Transverse colon (tissue), 4 donors: Measurements from ENCODE around the gene GPR65. TPM values are rescaled to one million over a fixed set of nuclear protein-coding genes. Genes with fewer than 3 reads are reported as not detected.

Experiments
- DNase-seq: peaks from one replicate; pipeline ENCODE4 v3.0.0-alpha.2; 2019
- H3K27ac ChIP-seq, 4 donors: fragments of 200-600 bp; sonication (generic); 2 replicates each; pipeline ENCODE4 v1.5.1; 2016 to 2018; ENCODE audit warnings: inconsistent platforms in 4 of 4
- H3K27me3 ChIP-seq: fragments of 200-600 bp; sonication (generic); 2 replicates; pipeline ENCODE4 v1.5.1; 2017; ENCODE audit warnings: inconsistent platforms
- H3K36me3 ChIP-seq, 4 donors: fragments of 200-600 bp; sonication (generic); 2 replicates each; pipeline ENCODE4 v1.5.1; 2017 to 2019; ENCODE audit warnings: inconsistent platforms in 4 of 4
- H3K4me1 ChIP-seq, 4 donors: fragments of 200-600 bp; sonication (generic); 2 replicates each; pipeline ENCODE4 v1.5.1; 2017 to 2020; ENCODE audit warnings: inconsistent platforms in 4 of 4
- H3K4me3 ChIP-seq, 4 donors: fragments of 200-600 bp; sonication (generic); 1 replicate in 1 of 4; 2 replicates in 3 of 4; pipeline versions ENCODE4 v1.5.1 to v1.6.1; 2017 to 2019; ENCODE audit warnings: inconsistent platforms in 4 of 4
- H3K9me3 ChIP-seq, 2 donors: fragments of 200-600 bp; sonication (generic); 2 replicates each; pipeline ENCODE4 v1.5.1; 2017 to 2019; ENCODE audit warnings: inconsistent platforms in 2 of 2
- EP300 ChIP-seq: sonication (generic); formaldehyde crosslinking; IDR thresholded peaks from one replicate; pipeline ENCODE4 v1.6.1; 2017; ENCODE audit warnings: antibody characterized with exemption, low read depth
- POLR2A ChIP-seq: fragments of 450-650 bp; IDR thresholded peaks from one replicate; pipeline ENCODE4 v1.6.1; 2016; ENCODE audit warnings: antibody characterized with exemption, mild to moderate bottlenecking, moderate library complexity
- POLR2AphosphoS5 ChIP-seq, 3 donors: sonication (generic); formaldehyde crosslinking; IDR thresholded peaks; one replicate each; pipeline ENCODE4 v1.6.1; 2016; ENCODE audit warnings: antibody characterized with exemption in 3 of 3
- WGBS, 2 donors: methylation state at CpG; one replicate each; pipeline ENCODE4 v1.1.5; 2018; ENCODE audit warnings: low coverage in 1 of 2; 5-methylcytosine and 5-hydroxymethylcytosine counted together
- in situ Hi-C, 4 donors: fragments of 200-750 bp; cut with MboI; loops; one replicate each; pipeline versions ENCODE4 v1.15.0 to v1.15.1; 2017; ENCODE audit warnings: low sequenced_read_pairs in 3 of 4, low pct_ligation_motif_present in 1 of 4, low pct_unique_long_range_greater_than_20kb in 1 of 4
- intact Hi-C: fragments of 100-400 bp; cut with DNase I; formaldehyde crosslinking; loops from one replicate; pipeline ENCODE4 v1.15.1; 2023; ENCODE audit warnings: low total_unique reads
- total RNA-seq, 4 donors: library from RNA; depleted of rRNA; stranded (reverse); fragments of >200 nt; gene quantifications; one replicate each; pipeline ENCODE4 v1.1.0, GENCODE V29; 2016
- TF ChIP-seq, protein P1 (sequence below), 5 experiments: fragments of 200-600 bp in 3 of 5; fragments of 450-650 bp in 2 of 5; sonication (generic) in 3 of 5; IDR thresholded peaks; 1 replicate in 2 of 5; 2 replicates in 3 of 5; pipeline ENCODE4 v1.5.1; 2016 to 2017; ENCODE audit warnings: antibody characterized with exemption in 5 of 5, inconsistent platforms in 3 of 5, mild to moderate bottlenecking in 2 of 5, moderate library complexity in 1 of 5

The GPR65 gene
- total RNA-seq, 4 donors from 2014 or later = 0.68 to 1.6 TPM; not detected in 2

DNA sequence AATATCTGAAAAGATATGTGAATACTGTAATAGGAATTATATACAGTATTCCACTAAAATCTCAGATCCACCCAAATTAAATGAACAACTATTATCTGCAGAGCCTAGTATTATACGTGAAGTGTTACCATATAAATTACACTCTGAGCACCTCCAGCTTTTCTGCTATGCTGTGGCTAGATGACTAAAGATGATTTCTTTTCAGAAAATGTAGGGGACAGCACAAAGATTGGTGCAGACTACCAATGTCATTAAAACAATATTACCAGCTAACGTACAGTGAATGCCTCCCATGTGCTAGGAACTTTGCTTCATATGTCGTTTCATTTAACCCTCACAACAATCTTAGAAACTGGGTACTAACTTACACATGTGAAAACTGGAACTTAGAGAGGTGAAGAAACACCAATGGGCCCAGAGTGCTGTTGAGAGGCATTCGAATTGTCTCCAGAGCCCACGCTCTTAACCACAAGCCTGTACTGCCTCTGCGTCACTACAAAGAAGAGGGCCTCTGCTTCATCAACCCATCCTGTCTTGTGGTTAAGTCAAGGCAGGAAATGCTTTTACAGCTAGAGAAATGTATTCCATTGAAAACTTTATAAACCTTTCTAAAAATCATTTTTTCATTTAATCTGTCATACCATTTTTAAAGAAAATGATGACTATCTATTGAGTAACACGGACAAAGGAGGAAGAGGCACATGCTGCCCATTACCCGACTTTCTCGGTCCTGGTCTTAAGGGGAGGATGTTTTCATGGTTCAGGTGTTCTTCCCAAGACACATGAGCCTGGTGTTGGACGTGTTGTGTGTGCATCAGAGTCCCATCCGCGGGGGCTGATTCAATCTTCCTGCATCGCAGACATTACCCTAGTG, 1.3 kb downstream of the GPR65 start:
- 65 to 83% methylated on average over 13 of the region's 13 CpGs for WGBS, 2 donors
- TF ChIP-seq, protein P1, sequence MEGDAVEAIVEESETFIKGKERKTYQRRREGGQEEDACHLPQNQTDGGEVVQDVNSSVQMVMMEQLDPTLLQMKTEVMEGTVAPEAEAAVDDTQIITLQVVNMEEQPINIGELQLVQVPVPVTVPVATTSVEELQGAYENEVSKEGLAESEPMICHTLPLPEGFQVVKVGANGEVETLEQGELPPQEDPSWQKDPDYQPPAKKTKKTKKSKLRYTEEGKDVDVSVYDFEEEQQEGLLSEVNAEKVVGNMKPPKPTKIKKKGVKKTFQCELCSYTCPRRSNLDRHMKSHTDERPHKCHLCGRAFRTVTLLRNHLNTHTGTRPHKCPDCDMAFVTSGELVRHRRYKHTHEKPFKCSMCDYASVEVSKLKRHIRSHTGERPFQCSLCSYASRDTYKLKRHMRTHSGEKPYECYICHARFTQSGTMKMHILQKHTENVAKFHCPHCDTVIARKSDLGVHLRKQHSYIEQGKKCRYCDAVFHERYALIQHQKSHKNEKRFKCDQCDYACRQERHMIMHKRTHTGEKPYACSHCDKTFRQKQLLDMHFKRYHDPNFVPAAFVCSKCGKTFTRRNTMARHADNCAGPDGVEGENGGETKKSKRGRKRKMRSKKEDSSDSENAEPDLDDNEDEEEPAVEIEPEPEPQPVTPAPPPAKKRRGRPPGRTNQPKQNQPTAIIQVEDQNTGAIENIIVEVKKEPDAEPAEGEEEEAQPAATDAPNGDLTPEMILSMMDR (IDR thresholded peaks at IDR 0.05) = no peak
- peak in 2 of 3 donors; percentile 19 to 56 for TF ChIP-seq POLR2AphosphoS5 (IDR thresholded peaks at IDR 0.05)
- TF ChIP-seq EP300 = no peak
- peak; percentile 19 for TF ChIP-seq POLR2A
- H3K9me3 ChIP-seq = no peaks in the 10 kb centered on the region
- DNase-seq = peak; percentile 30
- H3K4me3 ChIP-seq = peak overlapping the region in 1 of 4 donors; percentile 16
- no peaks in the 10 kb centered on the region for H3K4me1 ChIP-seq
- intact Hi-C loops (no loop called here), in situ Hi-C loops (no loop called here)
- no peaks in the 10 kb centered on the region for H3K36me3 ChIP-seq
- H3K27ac ChIP-seq = peak overlapping the region; percentile 47 to 73 (median 60)
- no peaks in the 10 kb centered on the region for H3K27me3 ChIP-seq

DNA sequence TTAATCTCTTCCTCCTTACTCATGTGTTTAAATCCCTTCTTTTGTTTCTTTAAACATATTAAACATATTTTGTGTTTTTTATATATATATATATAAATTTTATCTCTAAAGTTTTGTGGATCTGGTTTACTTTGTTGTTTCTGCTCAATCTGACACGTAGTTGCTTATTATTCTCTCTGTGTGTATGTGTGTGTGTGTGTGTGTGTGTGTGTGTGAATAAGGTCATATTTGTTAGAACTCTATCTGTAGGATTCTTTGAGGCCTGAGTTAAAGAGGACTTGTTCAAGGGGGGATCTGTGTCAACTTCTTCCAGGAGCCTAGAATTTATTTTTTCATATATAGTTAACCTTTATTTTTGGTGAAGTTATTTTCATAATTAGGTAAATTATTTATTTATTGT, 2.7 kb downstream of the GPR65 start:
- no peak for TF ChIP-seq POLR2A
- DNase-seq = no peak
- peak overlapping the region in 2 of 4 donors; percentile 8 for H3K27ac ChIP-seq
- in situ Hi-C loops = no loop called here
- 56 to 71% methylated on average over 1 of the region's 1 CpG for WGBS, 2 donors
- H3K9me3 ChIP-seq = no peaks in the 10 kb centered on the region
- H3K4me1 ChIP-seq = no peaks in the 10 kb centered on the region
- no peaks in the 10 kb centered on the region for H3K36me3 ChIP-seq
- H3K4me3 ChIP-seq = no peak overlapping the region
- H3K27me3 ChIP-seq = no peaks in the 10 kb centered on the region
- intact Hi-C loops = no loop called here

DNA sequence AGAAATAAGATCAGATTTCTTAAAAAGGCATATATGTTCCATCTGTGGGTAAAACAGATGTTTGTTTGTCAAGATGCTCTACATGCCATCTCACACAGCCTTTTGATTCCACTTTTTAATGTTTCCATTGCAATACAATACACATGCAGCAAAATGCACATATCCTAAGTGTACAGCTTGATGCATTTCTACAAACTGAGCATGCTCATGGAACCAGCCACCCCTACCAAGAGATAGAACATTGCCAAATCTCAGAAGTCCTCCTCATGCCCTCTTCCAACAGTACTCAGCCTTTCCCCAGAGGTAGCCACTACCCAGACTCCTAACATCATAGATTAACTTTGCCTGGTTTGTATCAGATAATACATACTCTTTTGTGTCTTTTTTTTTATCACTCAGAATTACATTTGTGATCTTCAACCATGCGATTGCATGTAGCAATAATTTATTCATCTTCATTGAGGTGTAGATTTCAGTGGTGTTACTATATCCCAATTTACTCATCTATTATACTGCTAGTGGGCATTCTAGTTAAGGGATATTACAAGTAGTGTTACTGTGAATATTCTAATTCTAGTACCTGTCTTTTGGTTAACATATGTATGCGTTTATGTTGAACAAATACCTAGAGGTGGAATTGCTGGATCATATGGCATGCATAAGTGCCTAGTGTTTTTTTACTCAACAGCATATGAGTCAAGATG, 3.3 kb downstream of the GPR65 start:
- H3K27ac ChIP-seq = peak overlapping the region in 1 of 4 donors; percentile 8
- H3K4me1 ChIP-seq = no peaks in the 10 kb centered on the region
- no peaks in the 10 kb centered on the region for H3K9me3 ChIP-seq
- TF ChIP-seq POLR2AphosphoS5 (IDR thresholded peaks at IDR 0.05) (no peak), EP300 (no peak)
- in situ Hi-C loops = no loop called here
- intact Hi-C loops = no loop called here
- no peak for DNase-seq
- H3K4me3 ChIP-seq = no peak overlapping the region
- WGBS, 2 donors = 91% methylated on average over 2 of the region's 2 CpGs
- H3K36me3 ChIP-seq = no peaks in the 10 kb centered on the region
- no peaks in the 10 kb centered on the region for H3K27me3 ChIP-seq

DNA sequence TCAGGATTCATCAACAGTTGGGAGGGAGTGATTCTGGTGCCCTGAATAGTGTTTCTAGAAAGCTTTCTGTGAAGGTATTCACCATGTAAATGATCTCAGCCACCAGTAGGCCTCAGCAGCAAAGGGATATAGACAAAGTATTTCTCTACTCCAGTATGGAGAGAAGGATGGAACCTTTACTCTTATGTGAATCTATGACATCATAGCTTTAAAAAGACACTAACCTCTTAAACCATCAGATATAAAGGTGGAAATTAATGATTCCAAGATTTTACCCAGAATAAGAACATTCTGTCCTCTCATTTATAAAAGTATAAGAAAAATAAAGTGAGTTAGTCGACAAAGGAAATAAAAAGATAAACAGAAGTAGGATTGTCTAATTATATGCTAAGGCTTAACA, 4.6 kb downstream of the GPR65 start:
- intact Hi-C loops (no loop called here), in situ Hi-C loops (no loop called here)
- H3K4me3 ChIP-seq = no peak overlapping the region
- no peaks in the 10 kb centered on the region for H3K27me3 ChIP-seq
- DNase-seq = no peak
- H3K36me3 ChIP-seq = no peaks in the 10 kb centered on the region
- no peaks in the 10 kb centered on the region for H3K4me1 ChIP-seq
- H3K27ac ChIP-seq = no peak overlapping the region
- 70 to 85% methylated on average over 1 of the region's 1 CpG for WGBS, 2 donors
- TF ChIP-seq EP300 = no peak
- TF ChIP-seq, protein P1 (IDR thresholded peaks at IDR 0.05) = no peak
- no peak for TF ChIP-seq POLR2AphosphoS5 (IDR thresholded peaks at IDR 0.05)
- TF ChIP-seq POLR2A = no peak
- H3K9me3 ChIP-seq = no peaks in the 10 kb centered on the region

DNA sequence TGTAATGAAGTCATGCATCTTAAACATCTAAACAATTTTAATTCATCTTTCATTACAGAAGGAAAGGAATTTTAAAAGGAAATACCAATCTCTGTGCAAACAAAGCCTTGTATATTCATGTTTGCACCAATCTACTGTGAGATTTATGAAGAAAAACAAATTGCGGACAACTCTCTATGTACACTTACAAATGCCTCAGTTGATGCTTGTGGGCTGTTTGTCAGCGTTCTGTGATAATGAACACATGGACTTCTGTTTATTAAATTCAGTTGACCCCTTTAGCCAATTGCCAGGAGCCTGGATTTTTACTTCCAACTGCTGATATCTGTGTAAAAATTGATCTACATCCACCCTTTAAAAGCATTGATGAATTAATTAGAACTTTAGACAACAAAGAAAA, 5.4 kb downstream of the GPR65 start:
- no peaks in the 10 kb centered on the region for H3K9me3 ChIP-seq
- in situ Hi-C loops = loop anchor here in 1 of 4 donors (10.0 kb wide), 1 partner anchor 164 kb away; no protein-coding TSS in a partner anchor
- TF ChIP-seq, protein P1 (IDR thresholded peaks at IDR 0.05) = no peak
- TF ChIP-seq POLR2A (no peak), EP300 (no peak)
- WGBS, 2 donors = 50 to 67% methylated on average over 2 of the region's 2 CpGs
- H3K4me1 ChIP-seq = no peaks in the 10 kb centered on the region
- H3K27ac ChIP-seq = no peak overlapping the region
- H3K4me3 ChIP-seq = no peak overlapping the region
- no peak for DNase-seq
- intact Hi-C loops = no loop called here
- H3K36me3 ChIP-seq = no peaks in the 10 kb centered on the region
- no peaks in the 10 kb centered on the region for H3K27me3 ChIP-seq
